NCI-H2107 treated with DMSO at 0.1 percent for 48 hours (cell line): Measurements from ENCODE around the gene POLA1.

Experiments used
- DNase-seq: peaks from one replicate; lab custom pipeline; 2025; ENCODE audit not compliant: unreplicated experiment; lab: John Stamatoyannopoulos, UW

POLA1 gene

DNA sequence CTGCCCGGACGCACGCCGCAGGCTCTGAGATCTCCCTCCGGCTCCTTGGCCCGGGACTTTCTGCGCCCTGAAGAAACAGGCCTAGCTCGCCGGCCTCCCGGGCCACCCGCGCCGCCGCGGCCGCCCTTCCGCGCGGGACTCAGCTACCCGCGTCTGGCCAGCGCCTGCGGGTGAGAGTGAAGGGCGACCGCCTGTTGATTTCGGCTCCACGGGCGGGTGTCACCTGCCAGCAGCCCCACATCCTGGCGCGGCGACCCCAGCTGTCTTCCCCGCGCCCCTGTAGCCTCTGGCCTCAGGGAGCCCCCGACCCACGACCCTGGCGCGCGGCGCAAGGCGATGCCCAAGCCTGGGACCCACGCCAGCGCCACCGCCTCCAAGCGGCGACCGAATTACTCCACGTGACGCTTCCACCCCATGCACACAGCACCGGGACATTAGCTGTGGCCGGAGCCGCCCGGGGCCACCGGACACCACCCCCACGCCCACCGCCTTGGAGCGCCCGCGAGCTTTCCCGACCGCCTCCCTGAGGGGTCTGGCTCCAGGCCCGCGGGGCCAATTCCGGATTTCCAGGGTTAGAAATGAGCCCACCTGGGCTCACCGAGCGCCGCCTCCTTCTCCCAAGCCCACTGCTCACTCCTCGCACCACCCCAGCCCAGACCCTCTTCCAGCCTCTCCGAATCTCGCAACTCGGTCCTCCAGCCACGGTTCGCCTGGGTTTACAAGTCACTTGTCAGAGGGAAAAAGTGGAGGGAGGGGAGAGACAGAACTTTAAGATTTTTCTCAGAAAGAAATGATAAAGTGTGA lies 311.9 kb downstream of the POLA1 start:
- no peak for DNase-seq

DNA sequence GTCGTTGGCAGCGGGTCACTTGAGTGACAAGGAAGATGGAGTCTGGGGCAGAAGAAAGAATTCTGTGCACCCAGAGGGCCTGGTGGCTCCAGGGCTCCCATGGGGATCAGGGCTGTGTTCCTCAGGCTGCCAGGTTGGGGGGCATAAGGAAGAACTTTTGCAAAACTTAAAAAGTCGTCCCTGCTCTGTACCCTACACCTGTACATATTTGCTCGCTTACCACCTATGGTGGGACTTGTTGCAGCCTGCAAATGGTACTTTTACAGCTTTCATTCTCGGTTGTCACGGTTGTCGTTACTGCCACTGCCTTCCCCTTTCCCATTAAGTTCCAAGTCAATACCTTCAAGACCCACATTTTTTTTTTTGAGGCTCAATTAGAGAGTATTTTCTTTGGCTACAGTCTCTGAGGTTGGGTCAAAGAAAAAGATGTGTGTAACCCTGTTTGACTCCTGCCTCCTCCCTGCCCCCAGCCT lies 312.9 kb downstream of the POLA1 start:
- no peak for DNase-seq

DNA sequence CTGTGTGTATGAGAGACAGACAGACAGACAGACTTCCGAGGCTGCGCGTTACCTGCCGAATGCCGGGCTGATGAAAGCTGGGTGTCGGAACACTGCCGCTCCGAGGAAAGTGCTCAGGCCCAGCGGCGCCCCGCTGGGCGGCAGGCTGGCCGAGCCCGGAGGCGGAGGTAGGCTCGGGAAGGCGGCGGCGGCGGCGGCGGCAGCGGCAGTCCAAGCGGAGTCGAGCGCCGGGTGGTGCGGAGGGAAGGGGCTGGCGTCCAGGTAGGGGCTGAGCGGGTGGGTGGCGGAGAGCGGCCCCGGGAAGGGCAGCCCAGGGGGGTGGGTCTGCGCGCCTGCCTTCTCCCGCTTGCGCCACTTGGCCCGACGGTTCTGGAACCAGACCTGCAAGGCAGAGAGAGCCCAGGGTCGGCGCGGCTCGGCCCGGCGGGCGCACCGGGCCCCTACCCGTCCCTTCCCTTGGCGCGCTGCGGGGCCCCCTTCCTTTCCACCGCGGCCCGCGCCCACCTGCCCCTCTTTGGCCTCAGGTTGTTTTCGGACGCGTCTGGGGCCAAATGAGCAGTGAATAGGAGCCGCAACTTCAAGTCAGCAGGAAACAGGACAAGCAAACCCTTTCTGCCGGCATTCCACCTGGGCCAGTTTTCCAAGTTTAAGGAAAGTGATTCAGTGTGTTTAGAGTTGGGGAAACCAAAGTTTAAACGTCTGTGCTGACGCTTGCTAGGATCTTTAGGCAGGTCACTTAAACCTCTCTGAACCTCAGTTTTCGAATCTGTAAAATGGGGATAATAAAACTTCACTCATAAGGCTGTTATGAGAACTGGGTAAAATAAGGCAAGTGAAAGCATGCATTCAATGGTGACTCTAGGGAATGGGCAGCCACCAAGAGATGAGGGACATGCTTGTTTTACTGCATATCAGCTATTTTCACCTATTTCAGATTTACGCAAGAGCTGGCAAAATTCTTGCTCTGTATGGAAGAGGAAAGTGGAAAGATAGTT lies 313.6 kb downstream of the POLA1 start:
- DNase-seq: no peak

DNA sequence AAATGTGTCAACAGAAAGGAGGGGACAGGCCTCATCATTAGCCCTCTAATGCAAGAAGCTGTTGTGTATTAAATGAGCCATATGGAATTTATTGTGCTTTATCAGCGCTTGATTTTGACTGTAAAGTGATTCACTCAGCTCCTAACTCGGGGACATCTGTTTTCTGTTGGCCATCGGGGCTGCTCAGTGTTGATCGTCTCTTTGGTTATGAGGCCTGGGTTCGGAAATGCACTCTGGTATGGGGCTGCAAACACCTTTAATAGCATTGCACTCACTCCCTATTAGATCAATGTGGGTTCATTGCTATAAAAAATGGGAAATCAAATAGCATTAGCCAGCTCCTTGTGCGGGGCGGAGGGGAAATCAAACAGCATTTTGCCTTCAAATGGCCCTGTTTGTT lies 315.7 kb downstream of the POLA1 start:
- DNase-seq: no peak

DNA sequence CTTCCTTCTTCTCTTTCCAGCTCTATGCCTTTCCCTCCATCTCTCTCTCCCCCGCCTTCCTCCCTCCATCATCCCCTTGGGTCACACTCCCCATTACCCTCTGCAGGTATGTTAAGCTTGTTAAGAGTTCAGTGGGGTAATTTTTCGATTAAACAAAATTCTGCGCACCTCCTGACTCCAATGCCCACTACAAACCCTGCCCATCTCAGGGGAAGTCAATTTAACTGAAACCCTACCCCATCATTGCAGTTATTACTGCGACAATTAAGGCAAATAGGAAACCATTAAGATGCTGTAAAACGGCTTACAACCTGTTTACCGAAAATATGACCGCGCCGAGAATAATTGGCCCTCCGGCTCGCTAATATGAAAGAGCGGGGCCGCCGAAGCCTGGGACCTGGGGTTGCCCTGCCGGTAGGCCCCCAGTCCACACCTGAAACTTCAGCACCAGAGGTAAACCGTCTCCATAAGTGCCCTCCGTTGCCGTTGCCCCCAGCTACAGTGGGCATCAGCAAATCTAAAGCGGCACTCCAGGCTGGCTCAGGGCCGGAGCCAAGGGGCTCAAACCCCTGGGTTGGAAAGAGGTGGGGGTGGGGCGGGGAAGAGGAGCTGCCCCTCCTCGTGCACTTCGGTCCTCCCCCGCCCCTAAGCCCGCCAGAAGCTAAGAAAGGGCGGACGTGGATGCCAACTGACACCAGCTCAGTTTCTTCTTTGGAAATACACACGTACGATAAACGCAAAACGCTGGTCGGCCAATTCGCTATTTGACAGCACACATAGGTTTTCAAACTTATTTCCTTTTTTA lies 317.3 kb downstream of the POLA1 start:
- no peak for DNase-seq

DNA sequence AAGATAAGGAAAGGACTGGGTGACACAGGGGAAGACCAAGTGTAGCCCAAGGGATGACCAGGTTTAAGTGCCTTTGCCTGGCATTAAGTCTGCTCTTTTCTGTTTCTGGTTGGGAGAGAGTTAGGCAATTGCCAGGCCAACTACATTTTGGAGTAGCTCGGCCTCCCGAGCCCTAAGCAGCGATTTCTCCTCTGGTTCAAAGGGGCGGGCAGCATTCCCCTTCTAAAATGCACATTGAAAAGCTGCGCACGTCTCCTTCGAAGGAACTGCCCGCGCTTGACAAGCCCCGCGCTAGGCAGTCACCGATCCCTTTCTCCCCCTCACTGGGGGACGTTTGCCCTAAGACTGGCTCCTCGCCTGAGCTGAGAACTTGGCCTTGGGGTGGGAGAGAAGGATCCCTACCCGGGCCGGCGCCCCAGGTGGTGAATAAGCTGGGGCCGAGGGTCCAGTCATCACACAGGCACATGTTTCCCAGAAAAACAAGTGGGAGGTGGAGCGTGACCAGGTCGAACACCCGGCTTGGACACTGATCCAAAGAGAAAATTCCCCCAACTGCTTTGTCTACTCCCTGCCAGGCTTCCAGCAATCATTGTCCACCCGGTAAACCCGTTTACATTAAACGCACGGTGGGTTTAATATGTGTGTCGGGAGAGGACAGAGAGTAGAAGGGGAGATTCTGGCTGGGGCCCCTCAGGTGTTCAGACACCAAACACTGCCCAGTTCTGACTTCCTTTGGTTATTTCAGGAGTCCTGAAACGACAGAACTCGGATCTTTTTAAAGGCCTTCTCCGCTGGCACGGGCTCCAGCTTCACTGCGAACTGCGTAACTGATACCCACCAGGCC lies 318.1 kb downstream of the POLA1 start:
- no peak for DNase-seq

DNA sequence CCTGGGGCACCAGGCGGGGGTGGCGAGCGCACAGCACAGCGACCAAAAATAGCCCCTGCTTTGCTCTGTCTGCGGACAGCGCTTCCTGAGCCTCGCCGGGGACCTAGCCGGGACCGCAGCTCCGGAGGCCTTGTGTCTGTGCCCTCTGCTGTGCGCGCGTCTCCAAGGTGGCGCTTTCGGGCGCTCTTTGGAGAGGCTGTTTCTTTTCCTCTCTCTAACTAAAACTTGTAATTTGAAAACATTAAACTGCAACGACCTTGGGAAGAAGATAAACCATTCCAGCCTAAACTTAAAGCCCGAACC lies 318.7 kb downstream of the POLA1 start:
- no peak for DNase-seq

DNA sequence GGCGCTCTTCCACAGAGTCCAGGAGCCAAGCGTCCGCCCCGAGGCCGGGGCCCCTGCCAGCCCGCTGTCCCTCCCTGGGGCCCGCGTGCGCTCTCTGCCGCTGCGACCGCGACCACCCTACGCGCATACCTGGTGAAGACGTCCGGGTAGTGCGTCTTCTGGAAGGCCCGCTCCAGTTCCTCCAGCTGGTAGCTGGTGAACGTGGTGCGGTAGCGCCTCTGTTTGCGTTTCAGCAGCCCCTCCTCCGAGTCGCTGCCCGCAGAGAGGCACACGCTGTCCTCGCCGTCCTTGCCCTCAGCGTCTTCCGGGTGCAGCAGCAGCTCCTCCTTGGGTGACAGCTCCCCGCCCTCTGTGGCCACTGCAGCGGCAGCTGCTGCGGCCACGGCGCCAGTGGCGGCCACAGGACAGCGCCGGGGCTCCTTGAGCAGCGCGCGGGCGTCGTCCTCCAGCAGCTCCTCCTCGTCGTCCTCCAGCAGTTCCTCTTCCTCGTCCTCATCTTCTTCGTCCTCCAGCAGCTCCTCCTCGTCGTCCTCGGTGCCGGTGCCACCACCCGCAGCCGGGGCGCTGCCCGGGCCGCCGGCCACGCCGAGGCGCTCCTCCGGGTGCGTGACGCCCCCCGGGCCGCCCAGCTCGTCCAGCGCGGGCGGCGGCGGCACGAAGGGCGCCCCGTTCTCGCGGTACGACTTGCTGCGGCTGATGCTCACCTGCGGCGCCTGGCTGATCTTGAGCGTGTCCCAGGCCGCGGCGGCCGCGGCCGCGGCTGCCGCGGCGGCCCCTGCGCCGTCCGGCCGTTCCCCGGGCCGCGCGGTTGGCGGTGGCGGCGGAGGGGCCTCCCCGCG lies 319.3 kb downstream of the POLA1 start:
- DNase-seq: no peak

DNA sequence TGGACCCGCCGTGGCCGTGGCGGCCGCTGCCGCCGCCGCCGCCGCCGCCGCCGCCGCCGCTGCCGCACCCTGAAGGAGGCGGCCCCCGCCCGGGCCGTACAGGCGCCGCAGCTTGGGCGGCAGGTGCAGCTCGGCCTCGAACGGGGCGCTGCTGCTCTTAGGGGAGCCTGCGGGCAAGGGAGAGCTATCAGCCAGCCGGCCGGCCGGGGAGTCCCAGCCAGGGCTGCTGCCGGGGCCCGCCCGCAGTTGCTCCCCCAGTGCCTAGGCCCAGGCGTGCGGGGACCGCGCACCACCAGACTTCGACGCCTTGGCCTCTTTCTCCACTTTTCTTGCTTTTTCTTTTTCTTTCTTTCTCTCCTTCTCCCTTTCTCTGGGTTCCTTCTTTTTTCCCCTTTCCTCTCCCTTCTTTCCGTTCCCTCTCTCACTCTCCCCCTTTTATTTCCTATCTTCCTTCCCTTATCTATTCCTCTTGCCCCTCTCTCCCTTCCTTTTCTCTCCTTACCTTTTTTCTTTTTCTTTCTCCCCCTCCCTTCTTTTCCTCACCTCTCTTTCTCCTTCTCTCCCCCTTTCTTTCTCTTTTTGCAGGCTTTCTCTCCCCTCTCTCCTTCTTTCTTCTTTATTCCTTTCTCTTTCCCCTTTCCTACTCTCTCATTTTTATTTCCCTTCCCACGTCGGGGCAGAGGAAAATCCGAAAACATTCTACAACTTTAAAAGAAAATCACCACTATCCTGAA lies 320.1 kb downstream of the POLA1 start:
- DNase-seq: no peak

DNA sequence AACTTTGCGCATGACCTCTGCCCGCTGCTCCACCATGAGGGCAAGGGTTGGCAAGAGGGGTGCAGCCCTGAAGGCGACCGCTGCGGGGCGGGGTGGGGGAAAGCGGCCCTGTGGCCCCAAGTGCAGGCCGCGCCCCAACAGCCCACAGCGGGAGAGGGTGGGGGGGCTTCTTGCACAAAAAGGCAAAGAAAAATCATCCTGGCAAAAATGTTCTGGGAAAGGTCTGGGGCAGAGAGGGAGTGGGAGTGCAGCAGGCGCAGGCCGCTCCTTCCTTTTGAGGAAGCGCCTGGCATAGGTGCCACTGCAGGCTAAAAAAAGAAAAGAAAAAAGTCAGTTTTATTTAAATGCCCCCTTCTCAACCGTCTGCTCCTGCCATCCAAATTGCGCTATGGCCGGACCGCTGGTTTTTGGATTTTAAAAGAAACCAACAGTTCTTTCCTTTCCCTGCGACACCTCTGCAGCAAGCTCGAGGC lies 320.7 kb downstream of the POLA1 start:
- no peak for DNase-seq

DNA sequence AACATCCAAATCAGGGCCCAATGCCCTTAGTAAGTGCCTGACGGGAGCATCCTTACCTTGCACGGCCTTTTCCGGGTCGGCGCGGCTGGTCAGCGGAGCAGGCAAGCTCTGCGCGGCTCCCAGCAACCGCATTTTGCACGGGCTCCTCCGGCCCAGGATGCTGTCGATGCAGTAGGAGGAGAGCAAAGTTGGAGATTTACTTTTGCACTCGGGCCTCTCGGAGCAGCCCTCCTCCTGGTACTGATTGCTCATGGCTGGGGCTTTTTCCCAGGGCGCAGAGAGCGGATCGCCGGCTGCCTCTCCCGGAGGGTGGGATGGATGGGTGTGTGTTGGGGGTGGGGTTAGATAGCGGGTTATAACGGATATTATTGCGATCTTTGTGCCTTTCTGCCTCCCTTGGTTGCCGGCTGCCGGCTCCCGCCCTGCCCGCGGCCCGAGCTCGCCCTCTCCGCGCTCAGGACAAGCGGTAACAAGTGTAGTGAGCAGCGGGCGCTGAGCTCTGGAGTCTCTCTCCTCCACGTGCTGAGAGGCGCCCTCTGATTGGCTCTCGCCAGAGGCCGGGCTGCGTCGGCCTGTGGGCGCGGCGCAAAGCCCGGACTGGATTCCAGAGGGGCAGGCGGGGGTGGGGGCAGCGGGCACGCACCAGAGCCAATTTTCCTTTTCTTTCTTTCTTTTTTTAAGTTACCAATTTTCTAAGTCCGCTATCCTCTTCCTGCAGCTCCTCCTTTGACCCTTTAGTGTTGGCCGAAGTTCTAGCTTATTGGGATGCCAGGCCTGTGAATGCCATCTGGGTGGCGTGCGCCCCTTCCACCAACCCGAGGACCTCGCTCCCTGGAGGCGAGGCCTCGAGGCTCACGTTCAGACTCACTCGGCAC lies 322.0 kb downstream of the POLA1 start, which contains the start of gene ARX:
Gene ARX, minus strand, starts transcription at position 480 of the 875 bp plus-strand sequence. Its CDS starts 228 bp downstream, at position 252.
- no peak for DNase-seq

DNA sequence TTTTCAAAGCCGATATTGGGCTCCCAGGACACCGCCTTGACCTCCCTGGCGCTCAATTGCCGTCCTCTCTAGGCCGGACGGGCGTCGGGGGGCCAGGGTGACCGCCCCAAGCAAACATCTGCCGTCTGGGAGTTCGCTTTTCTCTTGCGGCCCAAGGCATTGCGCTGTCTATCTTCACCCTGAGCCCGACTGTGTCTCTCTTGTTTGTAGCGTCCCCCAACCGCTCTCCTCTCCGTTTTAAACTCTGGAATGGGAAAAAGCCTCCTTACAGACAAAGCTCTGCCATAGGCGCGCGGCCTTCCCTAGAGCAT lies 322.6 kb downstream of the POLA1 start:
- DNase-seq: no peak

DNA sequence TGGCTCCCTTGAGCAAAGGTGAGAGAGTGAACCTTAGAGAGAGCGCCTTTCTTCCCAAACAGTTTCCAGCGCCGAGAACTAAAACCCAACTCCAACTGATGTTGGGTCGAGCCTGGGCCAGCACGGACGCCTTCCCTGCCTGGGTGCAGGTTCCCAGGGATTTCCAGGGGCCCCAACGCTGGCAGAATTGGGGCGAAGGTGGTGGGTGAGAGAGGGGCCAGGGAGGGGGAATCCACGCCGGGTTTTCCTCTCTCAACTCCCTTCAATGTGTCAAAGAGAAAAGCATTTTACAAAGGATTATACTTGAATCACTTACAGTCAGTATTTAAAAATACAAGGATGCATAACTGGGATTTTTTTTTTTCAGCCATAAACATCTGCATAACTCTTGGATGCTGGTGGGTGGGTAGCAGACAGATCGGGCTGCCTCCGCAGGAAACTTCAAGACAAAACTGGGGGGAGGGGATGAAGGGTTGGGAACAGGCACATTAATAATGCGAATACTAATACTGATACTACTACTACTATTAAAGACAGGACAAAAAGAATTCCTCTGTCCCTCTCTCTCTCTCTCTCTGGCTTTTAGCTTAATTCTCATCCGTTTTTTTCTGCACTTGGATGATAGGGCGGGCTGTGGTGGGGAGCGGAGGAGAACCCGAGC lies 323.4 kb downstream of the POLA1 start:
- DNase-seq: no peak

DNA sequence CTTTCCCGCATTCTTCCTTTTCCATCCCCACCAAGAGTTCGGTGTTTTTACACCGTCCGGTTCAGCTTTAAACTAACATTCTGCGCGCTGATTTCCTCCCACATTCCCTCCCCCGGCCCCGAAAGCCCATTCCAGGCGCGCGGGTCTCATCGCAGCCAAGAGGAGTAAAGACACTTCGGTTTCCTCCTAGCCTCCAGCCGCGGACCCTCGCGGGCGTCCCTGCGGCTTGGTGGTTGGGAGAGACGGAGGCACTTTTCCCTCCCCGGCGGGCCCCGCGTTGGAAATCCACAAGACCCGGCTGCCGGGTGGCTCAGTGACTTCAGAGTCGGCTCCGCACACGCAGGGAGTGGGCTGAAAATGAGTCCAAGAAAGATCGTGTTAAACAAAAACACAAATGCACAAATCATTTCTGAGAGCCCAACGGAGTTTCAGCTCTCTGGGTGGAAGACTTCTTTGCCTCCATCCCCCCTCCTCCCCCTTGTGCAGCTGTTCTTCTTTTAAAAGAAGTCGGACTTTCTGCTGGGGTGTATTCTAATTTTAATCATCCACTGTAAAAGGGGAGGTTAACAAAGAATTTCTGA lies 324.0 kb downstream of the POLA1 start:
- DNase-seq: no peak

DNA sequence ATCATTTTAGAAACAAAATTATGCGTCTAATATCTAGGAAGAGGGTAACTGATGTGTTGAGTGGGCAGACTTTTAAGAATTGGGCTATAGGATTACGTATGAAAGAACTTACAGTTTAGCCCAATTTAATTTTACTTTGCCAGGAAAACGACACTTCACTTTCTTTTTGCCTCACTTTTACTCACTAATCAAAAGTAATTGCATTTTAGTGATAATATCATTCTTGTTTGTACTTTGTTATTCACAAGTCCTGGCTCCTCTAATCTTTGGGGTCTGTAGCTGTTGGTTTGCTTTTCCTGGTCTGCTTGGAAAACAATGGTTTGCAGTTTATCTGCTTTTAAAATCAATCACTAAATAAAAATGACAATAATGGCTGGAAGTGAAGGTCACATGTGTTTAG lies 325.0 kb downstream of the POLA1 start:
- DNase-seq: no peak

DNA sequence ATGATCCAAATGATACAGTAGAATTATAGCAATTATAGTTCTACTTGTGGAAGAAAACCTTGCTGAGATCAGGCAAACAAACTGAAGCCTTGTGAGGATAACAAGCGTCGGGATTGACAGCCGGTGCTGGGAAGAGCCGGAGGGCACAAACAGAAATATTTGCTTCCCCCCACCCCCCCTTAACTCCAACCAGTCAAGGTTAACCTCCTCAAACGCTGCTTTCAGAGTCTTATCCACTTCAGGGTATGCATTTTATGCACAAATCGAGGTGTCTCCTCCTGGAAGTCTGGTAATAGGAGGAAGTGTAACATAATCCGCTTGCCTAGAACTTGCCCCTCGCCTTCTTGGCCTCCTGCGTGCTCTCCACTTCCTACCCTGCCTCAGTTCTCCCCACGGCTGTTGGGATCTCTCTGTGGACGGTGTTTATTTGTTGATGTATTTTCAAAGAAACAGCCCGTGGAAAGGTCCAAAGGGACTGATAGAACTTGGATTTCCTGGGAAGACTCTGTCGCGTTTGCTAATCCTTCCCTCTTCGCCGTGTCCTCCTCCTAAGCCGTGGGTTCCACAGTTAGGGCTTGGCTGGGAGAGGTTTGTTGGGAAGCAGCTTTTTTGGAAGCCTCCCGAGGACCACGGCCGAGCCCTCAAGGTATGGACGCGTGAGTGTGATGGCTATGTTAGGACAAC lies 326.1 kb downstream of the POLA1 start:
- DNase-seq: no peak
